ENCODE data around the gene SUN1. TPM values are rescaled to one million over a fixed set of nuclear protein-coding genes. Genes with fewer than 3 reads are reported as not detected.

Gene SUN1
- total and polyA plus RNA-seq, 2 donors from 2014 or later = 40.4 to 168 TPM

- TF ChIP-seq CTCF (IDR thresholded peaks at IDR 0.05; ENCODE audit: borderline replicate concordance, extremely low read depth, insufficient read depth) = no peak
- Histone ChIP-seq H3K9me3 (ENCODE audit: control insufficient read depth in 2 of 3, insufficient read depth in 1 of 3, low read length in 3 of 3) (no peaks in the 10 kb centered on the region), H3K27me3 (ENCODE audit: control insufficient read depth, insufficient read depth, low read length) (no peaks in the 10 kb centered on the region), H3K4me1 (ENCODE audit: control insufficient read depth in 2 of 3, insufficient read depth in 2 of 3, low read depth in 1 of 3, low read length in 3 of 3) (peaks cover 0 to 18% (median 9%) of the 10 kb centered on the region in 3 donors), H3K9ac (ENCODE audit: low read length in 3 of 3) (no peak overlapping the region), H3K36me3 (ENCODE audit: control insufficient read depth in 2 of 3, insufficient read depth in 3 of 3, low read length in 3 of 3) (peaks cover 7 to 46% (median 27%) of the 10 kb centered on the region in 3 donors), H3K4me3 (ENCODE audit: low read length in 3 of 3) (no peak overlapping the region), H3K27ac (ENCODE audit: low read depth in 2 of 2, low read length in 2 of 2) (peak overlapping the region; percentile 72 to 97)
- intact Hi-C loops (cut with DNase I) = no loop called here
- DNase-seq = no peak
- FAIRE-seq = no peak
These were observed 33.6 kb downstream of the SUN1 start for GRCh38 chr7:865921-866320.

- peak overlapping the region in 1 of 3 donors; percentile 41 for H3K4me3 ChIP-seq (ENCODE audit: low read length in 3 of 3)
- intact Hi-C loops (cut with DNase I) = no loop called here
- peak in 3 of 5 donors; percentile 29 to 93 (median 85) for DNase-seq
- no peaks in the 10 kb centered on the region for H3K9me3 ChIP-seq (ENCODE audit: control insufficient read depth in 2 of 3, insufficient read depth in 1 of 3, low read length in 3 of 3)
- H3K27me3 ChIP-seq (ENCODE audit: control insufficient read depth, insufficient read depth, low read length) = no peaks in the 10 kb centered on the region
- FAIRE-seq = peak; percentile 83
- TF ChIP-seq CTCF (IDR thresholded peaks at IDR 0.05; ENCODE audit: borderline replicate concordance, extremely low read depth, insufficient read depth) = no peak
- H3K27ac ChIP-seq (ENCODE audit: low read depth in 2 of 2, low read length in 2 of 2) = peak overlapping the region; percentile 95 to 97
- H3K9ac ChIP-seq (ENCODE audit: low read length in 3 of 3) = peak overlapping the region in 2 of 3 donors; percentile 17 to 84
- peaks cover 0 to 18% (median 9%) of the 10 kb centered on the region in 3 donors for H3K4me1 ChIP-seq (ENCODE audit: control insufficient read depth in 2 of 3, insufficient read depth in 2 of 3, low read depth in 1 of 3, low read length in 3 of 3)
- peaks cover 5 to 38% (median 17%) of the 10 kb centered on the region in 3 donors for H3K36me3 ChIP-seq (ENCODE audit: control insufficient read depth in 2 of 3, insufficient read depth in 3 of 3, low read length in 3 of 3)
These were observed 34.7 kb downstream of the SUN1 start for GRCh38 chr7:867001-867405.

- FAIRE-seq = no peak
- DNase-seq = peak in 3 of 5 donors; percentile 25 to 92 (median 65)
- H3K36me3 ChIP-seq (ENCODE audit: control insufficient read depth in 2 of 3, insufficient read depth in 3 of 3, low read length in 3 of 3) = peaks cover 5 to 38% (median 21%) of the 10 kb centered on the region in 3 donors
- H3K27me3 ChIP-seq (ENCODE audit: control insufficient read depth, insufficient read depth, low read length) = no peaks in the 10 kb centered on the region
- peak overlapping the region in 1 of 3 donors; percentile 41 for H3K4me3 ChIP-seq (ENCODE audit: low read length in 3 of 3)
- peak overlapping the region; percentile 95 to 97 for H3K27ac ChIP-seq (ENCODE audit: low read depth in 2 of 2, low read length in 2 of 2)
- TF ChIP-seq CTCF (IDR thresholded peaks at IDR 0.05; ENCODE audit: borderline replicate concordance, extremely low read depth, insufficient read depth) = no peak
- H3K9me3 ChIP-seq (ENCODE audit: control insufficient read depth in 2 of 3, insufficient read depth in 1 of 3, low read length in 3 of 3) = no peaks in the 10 kb centered on the region
- peak overlapping the region in 2 of 3 donors; percentile 17 to 84 for H3K9ac ChIP-seq (ENCODE audit: low read length in 3 of 3)
- H3K4me1 ChIP-seq (ENCODE audit: control insufficient read depth in 2 of 3, insufficient read depth in 2 of 3, low read depth in 1 of 3, low read length in 3 of 3) = peaks cover 0 to 18% (median 9%) of the 10 kb centered on the region in 3 donors
- intact Hi-C loops (cut with DNase I) = no loop called here
These were observed 35.3 kb downstream of the SUN1 start for GRCh38 chr7:867406-868188.

Measured in kidney (tissue), 14 donors.